ENCODE data around the gene SASH1. TPM values are rescaled to one million over a fixed set of nuclear protein-coding genes. Genes with fewer than 3 reads are reported as not detected.

Gene SASH1
- total and polyA plus RNA-seq, 2 donors (not counting 3 experiments of a cell fraction or from before 2014, with no cell fraction given), result 18.5 to 103 TPM

- POLR2A ChIA-PET, result no interaction called here
- Histone ChIP-seq H3K36me3 (ENCODE audit: control insufficient read depth in 2 of 2, extremely low read depth in 1 of 2, insufficient read depth in 2 of 2, low read length in 2 of 2) (peaks cover 4 to 15% of the 10 kb centered on the region in 2 experiments), H3K9ac (replicated peaks; ENCODE audit: extremely low read depth, insufficient read depth, low read length) (no peak overlapping the region), H3K4me3 (replicated peaks in 1 of 3; ENCODE audit: insufficient read depth in 1 of 3, low read depth in 1 of 3, low read length in 3 of 3) (no peak overlapping the region), H3K4me2 (ENCODE audit: insufficient read depth, low read length) (no peak overlapping the region), H3K9me3 (replicated peaks; ENCODE audit: control insufficient read depth, insufficient read depth, low read length) (no peaks in the 10 kb centered on the region), H3K27ac (ENCODE audit: insufficient read depth, low read depth, low read length) (no peak overlapping the region), H2AFZ (ENCODE audit: low read depth, low read length) (no peak overlapping the region), H3K9me1 (replicated peaks; ENCODE audit: control insufficient read depth, extremely low read depth, insufficient read depth, low read length) (peaks cover 2% of the 10 kb centered on the region), H4K20me1 (replicated peaks; ENCODE audit: control insufficient read depth, extremely low read depth, insufficient read depth, low read length) (no peaks in the 10 kb centered on the region), H3K27me3 (ENCODE audit: control insufficient read depth in 2 of 2, insufficient read depth in 2 of 2, low read length in 2 of 2) (no peaks in the 10 kb centered on the region), H3K79me2 (ENCODE audit: control insufficient read depth, insufficient read depth, low read length) (peaks cover 66% of the 10 kb centered on the region), H3K4me1 (ENCODE audit: control insufficient read depth, extremely low read depth, insufficient read depth, low read length) (peaks cover 10% of the 10 kb centered on the region)
- CTCF ChIA-PET, result interaction anchor here (0.6 to 1.9 kb wide), 2 partner anchors 11 to 24 kb away, joined by 3 to 5 read pairs; no protein-coding TSS in a partner anchor
- TF ChIP-seq FOS (IDR thresholded peaks at IDR 0.05; ENCODE audit: borderline replicate concordance, insufficient read depth, low read length) (no peak), EZH2 (IDR thresholded peaks at IDR 0.05; ENCODE audit: borderline replicate concordance, low read depth, low read length, severe bottlenecking) (no peak)
- TF ChIP-seq, protein P1, sequence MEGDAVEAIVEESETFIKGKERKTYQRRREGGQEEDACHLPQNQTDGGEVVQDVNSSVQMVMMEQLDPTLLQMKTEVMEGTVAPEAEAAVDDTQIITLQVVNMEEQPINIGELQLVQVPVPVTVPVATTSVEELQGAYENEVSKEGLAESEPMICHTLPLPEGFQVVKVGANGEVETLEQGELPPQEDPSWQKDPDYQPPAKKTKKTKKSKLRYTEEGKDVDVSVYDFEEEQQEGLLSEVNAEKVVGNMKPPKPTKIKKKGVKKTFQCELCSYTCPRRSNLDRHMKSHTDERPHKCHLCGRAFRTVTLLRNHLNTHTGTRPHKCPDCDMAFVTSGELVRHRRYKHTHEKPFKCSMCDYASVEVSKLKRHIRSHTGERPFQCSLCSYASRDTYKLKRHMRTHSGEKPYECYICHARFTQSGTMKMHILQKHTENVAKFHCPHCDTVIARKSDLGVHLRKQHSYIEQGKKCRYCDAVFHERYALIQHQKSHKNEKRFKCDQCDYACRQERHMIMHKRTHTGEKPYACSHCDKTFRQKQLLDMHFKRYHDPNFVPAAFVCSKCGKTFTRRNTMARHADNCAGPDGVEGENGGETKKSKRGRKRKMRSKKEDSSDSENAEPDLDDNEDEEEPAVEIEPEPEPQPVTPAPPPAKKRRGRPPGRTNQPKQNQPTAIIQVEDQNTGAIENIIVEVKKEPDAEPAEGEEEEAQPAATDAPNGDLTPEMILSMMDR (IDR thresholded peaks at IDR 0.05; ENCODE audit: extremely low read depth in 1 of 2, insufficient read depth in 1 of 2, low read depth in 1 of 2, low read length in 2 of 2), result no peak
- TF ChIP-seq, protein P2, sequence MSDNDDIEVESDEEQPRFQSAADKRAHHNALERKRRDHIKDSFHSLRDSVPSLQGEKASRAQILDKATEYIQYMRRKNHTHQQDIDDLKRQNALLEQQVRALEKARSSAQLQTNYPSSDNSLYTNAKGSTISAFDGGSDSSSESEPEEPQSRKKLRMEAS (IDR thresholded peaks at IDR 0.05; ENCODE audit: insufficient read depth, insufficient read length), result no peak
- BruUV-seq (replicated peaks), result no TSS peak
- intact Hi-C loops (cut with micrococcal nuclease), result no loop called here
- FAIRE-seq, result no peak
- dilution Hi-C loops (cut with MboI; ENCODE audit: extremely low pct_ligation_motif_present, low sequenced_read_pairs), result no loop called here
- no peak for DNase-seq (ENCODE audit: low read depth, low spot score)
Observed at GRCh38 chr6:148502773-148503135, 160.1 kb downstream of the SASH1 start.

GRCh38 chr6:148503703-148504102 lies 161.1 kb downstream of the SASH1 start:
- no peak for DNase-seq (ENCODE audit: low read depth, low spot score)
- no peak overlapping the region for H3K9ac ChIP-seq (replicated peaks; ENCODE audit: extremely low read depth, insufficient read depth, low read length)
- CTCF ChIA-PET, result no interaction called here
- dilution Hi-C loops (cut with MboI; ENCODE audit: extremely low pct_ligation_motif_present, low sequenced_read_pairs) (no loop called here), intact Hi-C loops (cut with micrococcal nuclease) (no loop called here)
- TF ChIP-seq GATA2 (IDR thresholded peaks at IDR 0.05; ENCODE audit: insufficient read depth, insufficient read length, low read depth, low read length) (no peak), FOS (IDR thresholded peaks at IDR 0.05; ENCODE audit: borderline replicate concordance, insufficient read depth, low read length) (no peak), MYC (IDR thresholded peaks at IDR 0.05; ENCODE audit: low read depth, low read length) (no peak), JUN (IDR thresholded peaks at IDR 0.05; ENCODE audit: borderline replicate concordance, insufficient read depth, insufficient read length, low read depth) (no peak), POLR2AphosphoS5 (IDR thresholded peaks at IDR 0.05; ENCODE audit: insufficient read depth, low read depth, low read length) (no peak), POLR2A (IDR thresholded peaks at IDR 0.05; ENCODE audit: low read depth, low read length) (no peak), EZH2 (IDR thresholded peaks at IDR 0.05; ENCODE audit: borderline replicate concordance, low read depth, low read length, severe bottlenecking) (no peak)
- TF ChIP-seq, protein P2 (IDR thresholded peaks at IDR 0.05; ENCODE audit: insufficient read depth, insufficient read length), result no peak
- TF ChIP-seq, protein P1 (IDR thresholded peaks at IDR 0.05; ENCODE audit: extremely low read depth in 1 of 2, insufficient read depth in 1 of 2, low read depth in 1 of 2, low read length in 2 of 2), result no peak
- H4K20me1 ChIP-seq (replicated peaks; ENCODE audit: control insufficient read depth, extremely low read depth, insufficient read depth, low read length), result no peaks in the 10 kb centered on the region
- peaks cover 19% of the 10 kb centered on the region for H3K4me1 ChIP-seq (ENCODE audit: control insufficient read depth, extremely low read depth, insufficient read depth, low read length)
- H3K9me3 ChIP-seq (replicated peaks; ENCODE audit: control insufficient read depth, insufficient read depth, low read length), result no peaks in the 10 kb centered on the region
- POLR2A ChIA-PET, result no interaction called here
- H3K27ac ChIP-seq (ENCODE audit: insufficient read depth, low read depth, low read length), result no peak overlapping the region
- no peaks in the 10 kb centered on the region for H3K27me3 ChIP-seq (ENCODE audit: control insufficient read depth in 2 of 2, insufficient read depth in 2 of 2, low read length in 2 of 2)
- H3K36me3 ChIP-seq (ENCODE audit: control insufficient read depth in 2 of 2, extremely low read depth in 1 of 2, insufficient read depth in 2 of 2, low read length in 2 of 2), result peaks cover 4 to 14% of the 10 kb centered on the region in 2 experiments
- no peak overlapping the region for H2AFZ ChIP-seq (ENCODE audit: low read depth, low read length)
- H3K79me2 ChIP-seq (ENCODE audit: control insufficient read depth, insufficient read depth, low read length), result peaks cover 69% of the 10 kb centered on the region
- BruUV-seq (replicated peaks), result no TSS peak
- no peak overlapping the region for H3K4me2 ChIP-seq (ENCODE audit: insufficient read depth, low read length)
- no peak overlapping the region for H3K4me3 ChIP-seq (replicated peaks in 1 of 3; ENCODE audit: insufficient read depth in 1 of 3, low read depth in 1 of 3, low read length in 3 of 3)
- peaks cover 2% of the 10 kb centered on the region for H3K9me1 ChIP-seq (replicated peaks; ENCODE audit: control insufficient read depth, extremely low read depth, insufficient read depth, low read length)
- FAIRE-seq, result no peak

All from endothelial cell of umbilical vein (primary cell).